GM21423 (cell line): ENCODE results near the gene MEGF11.

ENCODE experiments used
- ATAC-seq: cut with Tn5 transposase; IDR thresholded peaks from one replicate; pipeline ENCODE4 v1.9.1; 2021; ENCODE audit warnings: mild to moderate bottlenecking, moderate library complexity; ENCODE audit not compliant: unreplicated experiment

The MEGF11 gene

DNA sequence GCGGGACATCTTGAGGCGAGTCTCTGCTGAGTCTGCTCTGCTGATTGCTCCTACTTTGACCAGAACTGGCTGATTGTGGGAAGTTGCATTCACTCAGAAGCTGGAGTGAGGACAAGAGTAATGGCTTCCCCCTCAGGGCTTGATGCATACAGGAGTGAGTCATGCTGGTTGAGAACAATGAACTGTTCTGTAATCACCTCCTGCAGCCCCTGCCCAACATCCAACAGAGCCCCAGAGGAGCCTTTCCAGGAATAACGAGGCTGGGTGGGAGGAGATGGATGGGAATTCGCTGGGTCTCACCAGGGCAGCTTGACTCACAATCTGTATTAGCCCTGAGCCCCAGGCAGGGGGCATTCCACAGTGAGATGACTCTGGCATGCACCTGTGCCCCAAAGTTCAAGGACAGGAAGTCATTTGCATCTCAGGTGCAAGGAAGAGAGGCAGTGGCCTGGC, 299.2 kb downstream of the MEGF11 start:
- ATAC-seq: no peak

DNA sequence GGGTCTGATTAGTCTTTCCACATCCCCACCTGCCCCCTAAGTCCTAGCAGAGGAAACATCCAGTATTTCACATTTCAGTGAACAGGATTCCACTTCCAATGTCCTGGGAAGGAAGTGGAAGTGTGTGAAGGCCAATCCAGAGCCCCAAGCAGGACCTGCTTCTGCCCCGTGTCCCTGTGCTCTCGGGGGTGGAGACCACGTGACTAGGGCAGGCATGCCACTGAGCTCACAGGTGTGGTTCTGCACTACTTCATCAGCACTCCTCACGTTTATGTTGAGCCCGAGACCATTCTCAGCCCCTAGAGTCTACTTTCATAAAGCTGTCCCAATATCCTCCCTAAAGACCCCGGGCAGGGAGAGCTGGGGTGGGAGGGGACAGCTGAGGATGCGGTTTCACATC, 299.9 kb downstream of the MEGF11 start:
- ATAC-seq: no peak

DNA sequence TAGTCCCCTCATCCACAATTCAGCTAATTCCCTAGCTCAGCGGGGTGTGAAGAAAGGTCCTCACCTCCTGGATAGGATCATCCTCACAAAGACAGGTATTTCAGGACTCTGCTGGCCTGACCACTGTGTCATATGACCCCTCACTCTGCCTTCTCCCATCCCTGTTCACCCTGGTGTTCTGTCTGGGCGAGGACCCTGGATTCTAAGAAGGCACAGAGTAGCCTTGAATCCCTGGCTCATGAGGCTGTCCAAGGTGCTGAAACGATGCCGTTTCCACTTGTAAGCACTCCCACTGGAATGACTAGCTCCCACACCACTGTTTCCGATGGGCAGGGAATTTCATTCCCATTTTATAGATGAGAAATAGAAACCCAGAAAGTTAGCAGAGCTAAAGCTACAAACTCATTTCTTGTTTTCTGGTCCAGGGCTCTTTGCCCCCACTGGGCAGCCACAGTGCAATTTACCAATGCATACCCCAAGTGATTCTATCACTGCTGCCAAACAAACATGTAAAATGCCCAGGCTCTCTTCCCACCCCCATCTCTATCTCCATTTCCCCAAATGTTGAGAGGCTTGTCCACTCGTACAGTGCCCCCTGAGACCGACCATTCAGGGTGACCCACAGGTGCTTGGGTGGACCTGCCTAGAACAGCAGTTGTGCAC, 301.0 kb downstream of the MEGF11 start:
- ATAC-seq: no peak

DNA sequence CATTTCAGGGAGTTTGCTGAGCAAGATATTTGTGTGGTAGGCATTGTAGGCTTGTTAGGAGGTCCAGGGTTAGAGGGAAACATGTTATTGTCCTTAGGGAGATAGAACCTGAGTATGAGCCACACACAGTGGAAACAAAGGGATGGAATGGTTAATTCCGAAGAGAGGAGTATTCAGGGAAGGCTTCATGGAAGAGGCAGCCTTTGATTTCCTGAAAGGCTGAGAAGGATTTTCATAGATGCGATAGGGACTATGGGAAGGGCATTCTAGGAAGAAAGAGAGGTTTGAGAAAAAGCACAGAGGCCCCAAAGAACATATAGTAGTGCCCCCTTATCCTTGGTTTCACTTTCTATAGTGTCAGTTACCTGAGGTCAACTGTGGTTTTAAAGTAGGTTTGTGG, 302.5 kb downstream of the MEGF11 start:
- ATAC-seq: no peak

DNA sequence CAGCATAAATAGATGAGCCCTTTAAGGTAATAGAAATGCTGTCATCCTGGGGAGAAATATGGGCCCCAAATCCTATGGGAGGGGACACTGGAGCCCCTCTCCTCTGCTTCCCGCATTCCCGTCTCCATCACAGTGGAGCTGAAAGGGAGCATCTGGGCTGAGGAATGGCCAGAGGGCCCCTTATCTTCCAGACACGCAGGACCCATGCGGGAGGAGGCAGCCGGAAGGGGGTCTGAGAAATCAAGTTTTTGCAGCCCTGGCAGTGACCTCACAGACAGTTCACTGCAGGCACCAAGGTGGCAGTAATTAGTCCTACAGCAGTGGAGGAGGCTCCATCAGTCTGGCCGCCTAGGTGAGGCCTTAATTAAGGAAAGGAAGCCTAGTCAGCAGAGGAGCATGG, 304.1 kb downstream of the MEGF11 start:
- no peak for ATAC-seq

DNA sequence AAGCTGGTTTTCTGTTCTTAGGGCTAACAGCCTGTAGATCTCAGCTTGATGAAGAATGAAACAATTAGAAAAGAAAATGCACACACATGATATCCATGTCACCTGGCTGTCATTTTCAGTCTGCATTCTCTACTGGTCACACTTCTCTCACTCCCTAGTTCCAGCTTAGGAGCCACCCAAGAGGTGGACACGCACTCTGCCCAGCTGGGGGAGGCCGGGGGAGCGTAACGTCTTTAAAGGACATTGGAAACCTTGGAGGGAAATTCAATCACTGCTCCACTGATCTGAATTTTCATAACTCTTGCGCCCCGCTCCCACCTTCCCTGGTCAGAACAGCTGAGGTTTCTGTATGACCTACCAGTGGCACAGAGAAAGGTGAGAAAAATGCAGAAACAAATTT, 304.5 kb downstream of the MEGF11 start:
- ATAC-seq: no peak

DNA sequence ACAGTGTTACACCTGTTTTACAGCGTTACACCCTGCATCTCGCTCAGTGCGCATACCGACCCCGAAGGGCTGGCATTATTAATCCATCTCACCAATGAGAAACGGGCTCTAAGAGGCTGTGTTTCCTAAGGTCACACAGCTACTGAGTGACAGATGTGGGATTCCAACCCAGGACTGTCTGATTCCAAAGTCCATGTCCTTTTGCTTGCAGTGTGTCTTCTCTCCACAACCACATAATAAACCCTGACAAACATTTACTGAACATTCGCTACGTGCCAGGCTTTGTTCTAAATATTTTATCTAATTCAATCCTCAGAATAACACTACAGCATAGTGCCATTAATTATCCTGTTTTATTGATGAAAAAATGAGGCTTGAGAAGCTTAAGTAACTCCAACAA, 305.2 kb downstream of the MEGF11 start:
- no peak for ATAC-seq

DNA sequence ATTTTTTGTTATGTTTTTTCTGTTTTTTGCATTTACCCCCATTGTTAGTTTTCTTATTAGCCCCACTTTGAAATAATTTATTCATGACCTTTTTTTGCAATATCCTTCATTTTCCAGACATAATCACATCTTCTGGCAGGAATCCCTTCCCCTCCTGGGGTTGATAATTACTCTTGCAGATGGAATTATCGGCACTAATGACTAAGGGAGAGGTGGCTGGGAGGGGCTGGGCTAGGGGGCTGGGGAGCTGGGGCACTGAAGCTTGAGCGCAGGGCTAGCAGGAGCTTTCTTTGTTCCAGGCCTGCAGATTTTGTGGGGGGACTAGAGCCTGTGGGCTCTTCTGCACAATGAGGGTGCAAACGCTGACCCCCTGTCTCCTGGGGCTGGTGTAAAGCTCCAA, 306.5 kb downstream of the MEGF11 start:
- no peak for ATAC-seq

DNA sequence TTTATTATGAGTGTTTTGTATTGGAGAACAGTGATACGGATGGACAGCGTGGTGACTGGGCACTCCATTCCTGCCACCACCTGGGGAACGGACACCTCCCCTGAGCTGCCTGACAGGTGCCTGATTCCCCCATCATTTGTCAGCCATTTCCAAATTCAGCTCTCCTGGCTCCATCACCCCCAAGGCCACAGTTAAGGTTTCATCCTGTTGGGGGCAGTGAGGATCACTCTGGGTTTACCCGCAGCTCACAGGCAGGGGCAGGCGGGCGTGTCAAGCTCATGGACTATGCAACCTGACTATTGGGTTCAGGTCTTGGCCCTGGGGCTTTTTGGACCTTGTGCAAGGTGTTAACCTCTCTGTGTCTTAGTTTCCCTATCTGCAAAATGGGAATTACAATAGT, 307.9 kb downstream of the MEGF11 start:
- no peak for ATAC-seq

DNA sequence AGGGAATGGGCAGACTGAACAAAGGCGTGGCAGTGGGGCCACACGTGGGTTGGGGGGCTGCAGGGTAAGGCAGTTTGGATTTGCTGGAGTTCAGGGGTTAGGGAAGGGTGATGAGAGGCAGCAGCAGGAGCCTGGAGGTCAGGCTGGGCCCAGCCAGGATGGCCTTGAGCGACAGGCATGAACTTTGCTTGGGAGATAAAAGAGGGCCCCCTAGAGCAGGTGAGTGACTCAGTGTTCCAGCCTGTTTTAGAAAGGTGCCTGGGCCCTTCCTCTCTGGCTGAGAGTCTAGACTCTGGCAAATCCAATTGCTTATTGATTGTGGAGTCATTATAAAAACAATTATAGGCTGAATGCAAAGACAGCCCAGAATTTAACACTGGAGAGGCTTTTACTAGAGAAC, 309.1 kb downstream of the MEGF11 start:
- no peak for ATAC-seq

DNA sequence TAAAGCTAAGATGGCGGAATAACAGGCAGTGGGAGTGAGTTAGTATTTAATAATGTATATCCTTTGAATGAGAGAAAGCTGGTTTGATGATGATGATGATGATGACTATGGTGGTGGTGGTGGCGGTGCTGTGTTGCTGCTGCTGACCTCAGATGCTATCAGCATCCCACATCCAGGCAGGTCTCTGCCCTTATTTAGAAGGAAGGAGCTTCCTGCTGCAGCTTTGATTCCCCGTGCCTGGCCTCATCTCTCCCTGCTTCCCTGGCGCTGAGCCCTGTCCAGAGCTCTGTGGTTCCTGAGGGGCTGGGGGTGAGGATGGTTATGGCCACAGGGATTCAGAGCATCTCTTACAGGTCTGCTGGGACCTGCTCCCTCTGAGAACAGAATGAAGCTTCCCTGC, 311.1 kb downstream of the MEGF11 start:
- no peak for ATAC-seq

DNA sequence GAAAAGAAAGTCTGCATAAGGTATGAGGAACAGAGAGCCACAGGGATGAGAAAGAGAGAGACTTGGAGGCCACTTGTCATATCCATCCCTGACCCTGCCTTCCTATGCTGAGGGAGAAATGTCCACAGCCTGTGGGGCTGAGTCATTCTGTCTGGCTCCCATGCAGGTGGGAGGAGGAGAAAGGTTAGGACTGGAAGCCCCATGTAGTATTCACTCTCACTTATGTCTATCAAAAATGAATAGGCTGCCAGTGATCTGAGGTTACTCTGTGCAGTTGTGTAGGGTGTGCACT, 313.0 kb downstream of the MEGF11 start:
- ATAC-seq: no peak

DNA sequence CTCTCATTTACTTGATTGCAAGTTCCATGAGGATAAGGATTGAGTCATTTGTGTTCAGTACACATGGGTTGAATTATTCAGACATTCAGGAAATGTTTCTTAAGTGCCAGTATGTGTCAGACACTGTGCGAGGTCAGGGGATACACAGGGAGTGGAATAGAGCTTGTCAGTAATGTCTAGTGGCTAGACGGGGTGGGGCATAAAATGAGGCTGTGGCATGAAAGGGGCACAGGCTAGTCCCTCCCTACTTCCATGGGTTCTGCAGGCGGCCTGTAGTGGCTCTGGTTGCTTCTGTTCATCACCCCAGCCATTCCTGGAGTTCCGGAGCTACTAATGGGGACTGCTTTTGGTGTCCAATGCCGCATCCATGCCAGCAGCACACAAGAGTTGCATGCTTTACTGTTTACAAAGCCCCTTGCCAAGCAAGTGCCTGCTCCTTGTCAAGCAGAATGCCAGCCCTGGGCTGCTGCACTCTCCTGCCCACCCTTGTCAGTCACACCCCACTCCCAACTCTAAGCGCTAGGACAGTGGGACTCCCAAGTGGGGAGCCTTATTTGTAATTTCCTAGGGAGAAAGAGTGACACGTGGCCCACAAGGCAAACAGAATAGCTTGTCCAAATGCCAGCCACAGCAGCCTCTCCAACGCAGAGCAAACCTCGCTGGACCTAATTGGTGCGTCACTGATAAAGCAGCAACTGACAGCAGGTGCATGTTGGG, 313.5 kb downstream of the MEGF11 start:
- ATAC-seq: no peak

DNA sequence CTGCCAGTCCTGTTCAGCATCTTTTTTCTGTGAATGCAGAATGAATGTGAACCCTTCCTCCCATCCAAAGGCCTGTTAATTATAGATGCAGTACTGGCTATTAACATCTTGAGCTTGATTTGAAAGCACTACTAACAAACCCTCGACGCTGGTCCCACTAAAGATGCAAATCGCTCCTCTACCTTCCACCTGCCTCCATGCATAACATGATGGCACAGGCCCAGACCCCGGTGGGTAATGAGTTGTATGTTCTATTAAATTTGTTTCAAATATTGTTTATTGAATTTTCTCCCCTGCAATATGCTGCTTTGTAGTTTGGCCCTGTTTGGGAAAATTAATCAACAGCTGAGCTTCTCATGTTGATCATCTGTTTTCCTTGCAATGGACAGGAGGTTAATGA, 314.9 kb downstream of the MEGF11 start:
- ATAC-seq: no peak

DNA sequence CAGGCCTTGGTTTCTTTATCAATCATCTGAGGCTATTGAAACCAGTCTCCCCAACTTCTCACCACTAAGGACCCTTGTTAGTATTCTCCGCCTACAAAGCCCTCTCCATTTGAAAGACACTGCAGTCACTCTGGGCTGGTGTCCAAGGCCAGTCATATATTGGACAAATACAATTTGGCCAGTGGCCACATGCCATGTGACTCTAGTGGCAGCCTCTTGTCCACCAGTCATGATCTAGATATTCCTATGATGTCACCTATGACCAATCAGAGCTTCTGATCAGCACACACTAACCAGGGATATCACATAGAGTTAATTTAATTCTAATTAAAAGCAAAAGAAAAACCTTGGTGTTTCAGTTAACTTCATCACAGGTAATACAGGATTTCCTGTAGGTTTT, 316.1 kb downstream of the MEGF11 start:
- no peak for ATAC-seq

DNA sequence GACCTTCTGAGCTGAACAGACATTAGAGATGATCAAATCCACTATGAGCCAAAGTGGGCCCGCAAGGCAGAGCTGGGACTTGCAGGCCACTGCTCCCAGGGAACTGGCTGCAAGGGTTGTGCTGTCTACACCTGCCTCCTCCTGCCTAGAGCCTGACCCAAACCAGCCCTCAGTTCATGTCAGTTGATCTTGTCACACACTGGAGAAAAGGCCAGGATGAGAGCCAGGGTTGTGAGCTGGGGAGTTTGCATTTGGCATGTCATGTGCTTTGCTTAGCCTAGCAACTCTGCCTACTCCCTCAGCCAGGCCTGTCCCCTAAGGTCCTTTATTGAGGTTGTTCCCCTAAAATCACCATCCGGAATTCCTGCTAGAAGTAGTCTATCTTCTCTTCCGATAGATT, 316.5 kb downstream of the MEGF11 start:
- ATAC-seq: no peak

DNA sequence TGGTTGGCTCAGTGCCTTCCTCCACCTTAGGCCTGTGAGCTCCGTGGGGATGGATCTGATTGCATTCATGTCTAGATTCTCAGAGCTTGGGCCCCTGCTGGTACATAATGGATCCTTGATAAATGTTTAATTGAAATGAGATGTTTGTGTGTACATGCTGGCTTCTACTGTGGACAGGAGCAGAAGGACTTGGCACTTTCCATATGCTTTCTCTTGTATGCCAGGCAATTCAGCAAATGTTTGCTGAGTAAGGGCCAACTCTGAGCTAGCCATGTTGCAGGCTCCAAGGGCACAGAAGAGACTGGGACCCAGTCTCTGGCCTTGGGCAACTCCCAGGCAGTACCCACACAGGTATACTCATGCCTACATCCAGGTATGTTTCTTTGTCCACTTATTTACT, 317.3 kb downstream of the MEGF11 start:
- ATAC-seq: no peak

DNA sequence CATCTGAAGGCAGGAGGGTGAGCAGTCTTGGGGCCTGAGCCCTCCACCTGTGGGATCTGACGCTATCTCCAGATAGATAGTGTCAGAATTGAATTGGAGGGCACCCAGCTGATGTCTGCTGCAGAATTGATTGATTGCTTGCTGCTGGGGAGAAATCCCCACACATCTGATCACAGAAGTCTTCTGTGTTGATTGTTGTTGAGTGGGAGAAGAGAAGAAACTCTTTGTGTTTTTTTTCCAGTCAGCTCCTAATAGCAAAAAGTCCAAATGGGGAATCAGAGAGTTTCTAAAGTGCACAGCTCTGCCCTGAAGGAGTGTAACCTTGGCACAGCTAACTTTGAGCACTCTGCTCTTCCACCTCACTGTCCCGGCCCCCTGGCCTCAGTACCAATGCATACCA, 318.2 kb downstream of the MEGF11 start:
- ATAC-seq: no peak

DNA sequence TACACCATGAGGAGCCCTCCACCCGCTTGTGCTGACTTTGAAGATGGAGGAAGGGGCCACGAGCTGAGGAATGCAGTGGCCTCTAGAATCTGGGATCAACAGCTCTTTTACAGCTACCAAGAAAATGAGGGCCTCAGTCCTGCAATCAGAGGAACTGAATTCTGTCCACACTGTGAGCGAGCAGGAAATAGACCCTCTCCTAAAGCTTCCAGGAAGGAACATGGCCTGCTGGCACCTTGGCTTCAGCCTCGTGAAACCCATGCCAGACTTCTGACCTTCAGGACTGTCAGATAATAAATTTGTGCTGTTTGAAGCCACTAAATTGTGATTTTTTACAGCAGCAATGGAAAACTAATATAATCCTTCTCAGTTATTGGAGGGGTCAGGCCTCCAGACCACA, 322.3 kb downstream of the MEGF11 start:
- ATAC-seq: no peak

DNA sequence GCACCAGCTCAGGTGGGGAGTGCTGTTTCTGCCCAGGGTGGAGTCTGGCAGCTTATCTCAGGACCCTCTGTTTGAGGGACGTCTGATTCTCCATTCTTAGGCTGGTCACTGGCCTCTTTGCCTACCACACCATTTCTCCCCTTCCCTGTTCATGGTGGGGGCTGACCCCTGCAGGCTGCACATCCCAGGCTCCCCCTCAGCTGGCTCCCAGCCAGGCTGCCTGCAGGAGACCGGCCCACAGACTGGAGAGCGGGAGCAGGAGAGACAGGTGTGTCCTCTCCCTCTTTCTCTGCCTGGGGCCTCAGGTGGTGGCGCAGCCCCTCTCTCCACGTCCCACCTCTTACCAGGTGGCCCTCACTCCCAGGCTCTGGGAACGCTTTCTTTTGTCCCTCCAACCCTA, 323.4 kb downstream of the MEGF11 start:
- no peak for ATAC-seq

DNA sequence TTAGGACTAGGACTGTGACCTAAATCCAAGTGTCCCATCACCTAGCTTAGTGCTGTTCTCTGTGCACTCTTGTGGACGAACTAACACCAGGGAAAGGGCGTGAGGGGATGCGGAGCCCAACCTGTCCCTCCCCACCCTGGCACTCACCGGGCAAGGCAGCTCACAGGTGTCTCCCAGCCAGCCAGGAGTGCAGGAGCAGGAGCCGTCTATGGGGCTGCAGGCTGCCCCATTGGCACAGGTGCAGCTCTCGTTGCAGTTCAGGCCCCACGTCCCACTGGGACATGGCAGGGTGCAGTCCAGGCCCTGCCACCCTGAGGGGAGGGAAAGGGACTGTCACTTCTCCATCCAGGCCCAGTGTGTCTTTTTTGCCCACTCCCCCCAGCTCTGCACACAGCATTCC, 324.0 kb downstream of the MEGF11 start:
- no peak for ATAC-seq

DNA sequence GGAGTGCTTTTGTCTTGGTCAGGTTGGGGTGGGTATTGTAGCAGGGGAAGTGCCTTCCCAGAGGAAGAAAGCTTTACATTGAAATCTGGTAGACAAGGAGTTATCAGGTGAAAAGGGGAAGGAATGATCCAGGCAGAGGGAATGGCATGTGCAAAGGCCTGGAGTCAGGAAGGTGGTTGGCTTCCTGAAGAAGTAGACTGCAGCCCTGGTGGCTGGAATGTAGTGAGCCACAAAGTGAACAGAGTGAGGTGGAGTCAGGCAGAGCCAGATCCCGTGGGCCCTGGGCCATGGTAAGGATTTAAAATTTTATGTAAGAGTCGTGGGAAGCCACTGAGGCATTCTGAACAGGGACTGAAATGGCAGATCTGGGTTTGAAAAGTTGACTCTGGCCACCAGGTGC, 326.0 kb downstream of the MEGF11 start:
- ATAC-seq: no peak

DNA sequence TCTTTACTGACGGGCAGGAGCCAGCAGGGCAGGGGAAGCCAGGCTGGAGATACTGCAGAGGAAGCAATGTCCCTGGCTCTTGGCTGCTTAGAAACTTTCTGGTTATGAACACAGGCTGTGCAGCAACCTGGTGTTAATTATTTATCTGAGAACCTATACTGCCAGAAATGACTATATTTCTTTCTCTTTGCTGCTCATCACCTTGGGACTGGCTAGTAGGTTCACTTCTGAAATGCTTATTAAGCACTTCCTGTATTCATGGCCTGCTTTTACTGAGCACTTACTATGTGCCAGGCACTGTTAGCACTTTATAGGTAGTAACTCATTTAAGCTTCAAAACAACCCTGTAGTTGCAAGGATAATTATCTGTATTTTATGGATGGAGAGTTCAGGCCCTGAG, 326.7 kb downstream of the MEGF11 start:
- peak; percentile 69 for ATAC-seq
